Hematopoietic multipotent progenitor cell treated with erythropoietin and hydrocortisone succinate and interleukin-3 and kit ligand, for 8 days (in vitro differentiated cells): Measurements from ENCODE around the gene GABBR2.

ENCODE experiments used
- DNase-seq: peaks from one replicate; pipeline ENCODE4 v3.0.0-alpha.2; 2015

Gene GABBR2

DNA sequence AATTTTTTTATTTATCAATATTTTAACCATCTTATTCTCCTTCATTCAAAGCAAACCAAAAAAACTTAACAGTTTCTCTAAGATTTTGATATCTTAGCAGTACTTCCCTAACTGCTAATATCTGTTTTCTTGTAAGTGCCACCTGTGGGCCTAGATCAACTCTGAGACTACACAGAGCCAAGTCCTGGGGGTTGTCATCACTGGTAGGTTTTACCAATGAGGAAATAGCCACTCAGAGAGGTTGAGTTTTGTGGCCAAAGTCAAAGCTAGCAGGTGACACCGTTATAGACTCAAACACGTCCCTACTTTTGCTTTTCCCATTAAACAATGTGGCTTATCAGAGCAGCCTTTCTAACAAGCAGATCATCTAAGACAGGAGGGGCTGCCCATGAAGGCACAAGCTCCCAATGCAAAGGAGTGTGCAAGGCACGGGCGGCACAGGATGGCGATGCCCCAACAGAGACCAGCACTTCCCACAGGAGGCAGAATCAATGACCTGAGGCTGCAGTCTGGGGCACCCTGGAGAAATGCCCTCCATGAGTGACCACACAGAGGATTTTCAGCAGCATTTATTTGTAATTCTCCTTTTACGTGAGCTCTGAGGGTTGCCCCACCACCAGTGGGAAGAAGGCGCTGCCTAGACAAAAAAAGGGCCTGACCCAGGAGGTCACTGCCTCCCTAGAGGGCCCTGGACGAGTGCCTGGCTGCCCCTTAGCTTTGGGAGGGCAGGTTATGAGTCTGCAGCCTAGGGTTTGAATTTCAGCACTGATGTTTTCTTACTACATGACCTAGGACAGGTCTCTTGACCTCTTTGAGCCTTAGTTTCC lies 460.7 kb downstream of the GABBR2 start:
- no peak for DNase-seq

DNA sequence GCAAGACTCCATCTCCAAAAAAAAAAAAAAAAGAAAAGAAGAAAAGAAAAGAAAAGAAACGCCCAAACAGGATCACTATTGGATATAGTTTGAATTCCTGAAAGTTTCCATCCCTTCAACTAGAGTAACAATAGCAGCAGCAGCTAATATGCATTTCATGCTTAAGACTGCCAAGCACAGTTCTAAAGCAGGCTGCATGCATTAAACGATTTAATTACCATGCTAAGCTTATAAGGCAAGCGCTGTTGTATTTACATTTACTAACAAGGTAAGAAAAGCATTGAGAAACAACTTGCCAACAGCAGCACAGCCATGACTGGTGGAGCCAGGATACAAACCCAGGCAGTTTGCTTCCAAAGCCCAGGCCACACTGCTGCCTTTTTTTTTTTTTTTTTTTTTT lies 466.3 kb downstream of the GABBR2 start:
- DNase-seq = no peak

- no peak for DNase-seq
Measured at GRCh38 chr9:98241357-98242300, 467.1 kb downstream of the GABBR2 start.

DNA sequence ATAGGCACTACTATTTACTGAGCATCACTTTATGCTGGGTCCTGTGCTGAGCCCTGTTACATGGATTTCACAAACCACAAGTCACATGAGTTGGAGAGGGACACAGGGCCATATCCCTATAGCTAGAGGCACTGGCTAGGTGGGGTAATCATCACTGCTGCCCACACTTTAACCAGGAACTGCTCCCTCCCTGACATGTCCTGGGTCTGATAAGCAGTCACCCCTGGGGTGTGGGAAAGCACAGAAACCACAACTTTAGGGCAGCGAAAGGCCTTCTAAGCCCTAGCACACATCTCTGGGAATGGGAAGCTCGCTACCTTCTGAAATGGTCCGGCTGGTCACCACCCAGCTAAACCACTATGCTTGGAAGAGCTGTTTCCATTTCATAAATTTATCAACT lies 468.3 kb downstream of the GABBR2 start:
- DNase-seq = peak; percentile 89
